GM12874 (cell line): ENCODE results near the gene MRPS5.

Source experiments
- CTCF ChIP-seq: IDR thresholded peaks from 2 replicates; pipeline ENCODE4 v1.5.1; 2011; ENCODE audit warnings: low read depth, mild to moderate bottlenecking, control low read depth, low read length, moderate library complexity; ENCODE audit not compliant: insufficient read depth

The MRPS5 gene

GRCh38 chr2:95047629-95048510 is 73.7 kb downstream of the MRPS5 start:
- no peak for TF ChIP-seq CTCF

GRCh38 chr2:95046371-95047112 is 75.1 kb downstream of the MRPS5 start:
- TF ChIP-seq CTCF = no peak

- no peak for TF ChIP-seq CTCF
Measured at GRCh38 chr2:95044601-95045000, 77.0 kb downstream of the MRPS5 start.

GRCh38 chr2:95043300-95044093 is 78.1 kb downstream of the MRPS5 start:
- TF ChIP-seq CTCF = no peak

- TF ChIP-seq CTCF = no peak
Measured at GRCh38 chr2:95042472-95043271, 78.9 kb downstream of the MRPS5 start.

- TF ChIP-seq CTCF = no peak
Measured at GRCh38 chr2:95041824-95042442, 79.7 kb downstream of the MRPS5 start.
